Hematopoietic multipotent progenitor cell treated with erythropoietin and hydrocortisone succinate and interleukin-3 and kit ligand, for 17 days (in vitro differentiated cells): Measurements from ENCODE around the gene KLHL21.
A peak's percentile ranks its signal among the peaks of the same experiment; 100 is the strongest.
"Not testable (repeated sequence)": the region's sequence is repeated elsewhere in the genome, so short reads cannot be mapped to it uniquely, and the experiment has no call there.

Experiments
- DNase-seq: peaks from one replicate; pipeline ENCODE4 v3.0.0-alpha.2; 2015; ENCODE audit warnings: low spot score

Gene KLHL21

DNA sequence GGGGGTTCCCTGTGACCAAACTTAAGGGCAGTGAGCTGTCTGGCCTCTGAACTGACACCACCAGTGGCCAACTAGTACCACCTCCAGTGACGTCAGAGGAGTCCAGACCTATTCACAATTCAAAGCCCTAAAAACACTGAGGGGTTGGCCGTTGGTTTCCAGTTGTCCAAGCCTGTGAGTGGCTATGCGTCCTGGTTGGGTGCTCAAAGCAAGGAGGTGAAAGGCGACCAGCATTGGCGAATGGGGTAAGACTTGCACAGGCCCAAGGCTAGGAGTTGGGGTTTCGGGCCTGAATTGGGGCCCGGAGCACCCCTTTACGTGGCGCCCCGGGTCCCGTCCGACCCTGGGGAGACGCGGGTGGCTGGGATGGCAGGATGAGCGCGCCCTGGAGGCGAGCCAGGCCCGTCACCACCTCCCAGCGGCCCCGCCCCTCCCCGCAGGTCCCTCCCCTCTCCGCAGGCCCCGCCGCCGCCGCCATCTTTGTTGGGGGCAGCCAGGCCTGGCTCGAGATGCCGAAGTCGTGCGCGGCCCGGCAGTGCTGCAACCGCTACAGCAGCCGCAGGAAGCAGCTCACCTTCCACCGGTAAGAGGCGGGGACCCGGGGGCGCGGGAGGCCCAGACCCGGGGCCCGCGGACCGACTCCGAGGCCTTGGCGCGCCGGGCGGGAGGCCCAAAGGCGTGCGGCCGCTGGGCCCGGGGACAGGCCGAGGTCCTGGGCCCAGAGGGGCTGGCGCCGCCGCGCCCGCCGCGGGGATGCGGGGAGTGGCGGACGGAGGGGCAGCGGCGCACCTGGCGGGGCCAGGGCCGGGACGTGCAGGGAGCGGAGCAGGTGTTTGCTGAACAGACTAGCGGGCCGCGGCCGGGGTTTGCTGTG, 22.3 kb upstream of the KLHL21 start, which contains the start of gene THAP3:
Gene THAP3, plus strand, starts transcription at position 159 of the 874 bp plus-strand sequence. Its CDS starts 351 bp downstream, at position 510.
- peak; percentile 88 for DNase-seq

DNA sequence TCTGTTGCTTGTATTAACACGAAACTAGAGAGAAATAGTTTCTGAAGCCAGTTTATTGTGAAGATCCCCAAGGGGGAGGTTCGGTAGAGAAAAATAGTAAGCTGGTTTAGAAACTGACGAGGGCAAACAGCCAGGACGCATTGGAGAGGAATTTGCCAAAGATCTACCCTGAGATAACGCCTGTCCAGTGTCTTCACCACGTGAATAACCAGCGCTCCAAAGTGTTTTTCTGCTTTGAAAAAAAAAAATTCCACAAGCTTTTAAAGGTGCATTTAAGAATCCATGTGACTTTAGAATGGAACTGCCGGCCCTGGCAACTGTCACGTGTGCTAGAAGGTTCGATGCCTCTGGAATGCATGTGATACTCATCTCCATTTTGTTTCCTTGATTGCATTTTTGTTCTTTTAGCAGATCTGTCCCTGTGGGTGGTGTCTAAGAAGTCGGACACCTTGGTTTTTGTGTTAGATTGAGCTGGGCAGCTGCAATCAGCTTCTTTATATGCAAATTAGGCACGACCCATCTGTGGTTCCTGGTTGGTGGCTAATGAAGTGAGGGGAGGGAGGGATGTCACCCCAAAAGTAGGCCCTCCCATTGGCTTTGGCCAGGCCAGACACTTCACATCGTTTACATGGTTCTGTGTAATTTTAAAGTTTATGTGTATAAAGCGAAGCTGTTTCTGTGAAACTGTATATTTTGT, 20.7 kb upstream of the KLHL21 start:
- DNase-seq, result no peak

DNA sequence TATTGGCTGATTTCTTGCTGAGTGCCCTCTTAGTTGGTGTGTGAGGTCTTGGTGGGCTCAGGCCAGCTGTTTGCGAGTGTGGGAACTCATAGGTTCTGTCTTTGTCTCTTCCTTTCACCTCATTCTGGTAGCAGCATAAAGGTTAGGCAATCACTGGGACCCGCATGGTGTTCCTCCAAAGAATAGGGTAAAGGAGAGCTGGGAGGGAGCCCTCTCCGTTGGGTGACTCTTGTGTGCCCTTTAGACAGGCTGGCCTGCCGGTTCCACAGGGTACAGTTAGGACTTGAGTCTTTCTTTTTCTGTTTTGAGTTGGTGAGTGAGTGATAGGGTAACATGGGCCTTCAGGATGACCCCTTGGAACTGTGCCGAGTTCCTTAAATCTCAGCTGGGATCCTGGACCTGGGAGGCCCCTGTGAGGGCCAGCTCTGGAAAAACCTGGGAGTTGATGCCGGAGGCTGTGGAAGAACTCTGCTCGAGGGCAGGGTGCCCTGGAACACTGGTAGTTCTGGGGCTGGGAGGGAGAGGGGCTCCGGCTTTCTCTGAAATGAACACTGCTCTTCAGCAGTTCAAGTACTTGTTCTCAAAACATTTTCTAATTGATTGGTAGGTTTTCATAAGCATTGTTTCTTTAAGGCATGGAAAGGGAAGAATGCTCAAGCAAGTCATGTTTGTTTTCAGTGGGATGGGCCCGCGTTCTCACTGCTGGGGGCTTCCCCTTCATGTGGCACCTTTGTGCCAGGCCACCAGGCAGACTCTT, 19.9 kb upstream of the KLHL21 start:
- DNase-seq, result no peak

DNA sequence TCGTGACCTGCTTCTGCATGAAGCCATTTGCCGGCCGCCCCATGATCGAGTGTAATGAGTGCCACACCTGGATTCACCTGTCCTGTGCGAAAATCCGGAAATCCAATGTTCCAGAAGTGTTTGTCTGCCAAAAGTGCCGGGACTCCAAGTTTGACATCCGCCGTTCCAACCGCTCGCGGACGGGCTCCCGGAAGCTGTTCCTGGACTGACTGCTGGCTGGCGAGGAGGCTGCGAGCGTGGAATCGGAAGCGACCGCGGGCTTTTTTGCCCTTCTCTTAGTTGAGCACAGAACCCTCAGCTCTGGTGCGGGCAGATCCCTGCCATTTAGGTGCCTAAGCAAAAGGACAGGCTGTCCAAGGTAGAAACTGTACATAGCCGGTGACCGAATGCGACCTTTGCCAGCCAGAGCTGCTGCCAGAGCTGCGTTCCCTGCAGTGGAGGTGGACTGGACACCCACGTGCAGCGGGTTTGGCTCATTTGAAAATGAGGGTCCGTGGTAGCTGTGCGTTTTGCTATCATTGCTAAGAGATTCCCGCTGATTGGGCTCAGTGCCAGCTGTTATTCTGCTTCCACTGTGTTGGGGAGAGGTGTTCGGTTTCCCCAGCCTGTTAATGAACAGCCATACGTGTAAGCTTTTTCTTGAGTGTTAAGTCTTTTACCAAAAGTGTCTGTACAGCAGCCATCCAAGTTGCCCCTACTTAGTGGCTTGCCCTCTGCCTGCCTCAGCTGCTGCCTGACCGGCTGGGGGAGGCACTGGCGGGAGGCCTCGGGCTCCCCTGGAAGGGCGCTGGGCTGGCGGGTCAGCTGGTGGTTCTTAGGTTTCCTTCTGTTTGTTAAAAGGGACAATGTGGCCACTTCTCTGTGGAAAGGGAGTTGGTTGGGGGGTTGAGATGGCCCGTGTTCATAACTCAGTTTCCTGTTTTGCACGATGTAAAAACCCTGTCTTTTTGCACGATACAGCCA, 19.0 kb upstream of the KLHL21 start:
- no peak for DNase-seq

DNA sequence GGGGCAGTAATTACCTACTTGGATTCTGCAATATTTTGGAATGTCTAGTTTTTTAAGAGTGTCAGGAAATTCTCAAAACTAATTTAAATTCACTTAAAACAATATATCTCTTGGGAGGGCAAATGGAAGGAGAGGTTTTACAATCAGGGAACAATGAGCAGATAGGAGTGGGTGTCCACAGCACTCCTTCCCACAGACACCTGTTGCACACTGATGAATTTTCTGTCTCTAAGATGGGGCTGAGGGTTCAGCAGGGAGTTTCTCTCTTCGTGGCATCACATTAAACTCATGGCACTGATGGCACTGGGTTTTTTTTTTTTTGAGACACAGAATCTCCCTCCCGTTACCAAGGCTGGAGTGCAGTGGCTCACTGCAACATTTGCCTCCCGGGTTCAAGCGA, 16.4 kb upstream of the KLHL21 start:
- no peak for DNase-seq

DNA sequence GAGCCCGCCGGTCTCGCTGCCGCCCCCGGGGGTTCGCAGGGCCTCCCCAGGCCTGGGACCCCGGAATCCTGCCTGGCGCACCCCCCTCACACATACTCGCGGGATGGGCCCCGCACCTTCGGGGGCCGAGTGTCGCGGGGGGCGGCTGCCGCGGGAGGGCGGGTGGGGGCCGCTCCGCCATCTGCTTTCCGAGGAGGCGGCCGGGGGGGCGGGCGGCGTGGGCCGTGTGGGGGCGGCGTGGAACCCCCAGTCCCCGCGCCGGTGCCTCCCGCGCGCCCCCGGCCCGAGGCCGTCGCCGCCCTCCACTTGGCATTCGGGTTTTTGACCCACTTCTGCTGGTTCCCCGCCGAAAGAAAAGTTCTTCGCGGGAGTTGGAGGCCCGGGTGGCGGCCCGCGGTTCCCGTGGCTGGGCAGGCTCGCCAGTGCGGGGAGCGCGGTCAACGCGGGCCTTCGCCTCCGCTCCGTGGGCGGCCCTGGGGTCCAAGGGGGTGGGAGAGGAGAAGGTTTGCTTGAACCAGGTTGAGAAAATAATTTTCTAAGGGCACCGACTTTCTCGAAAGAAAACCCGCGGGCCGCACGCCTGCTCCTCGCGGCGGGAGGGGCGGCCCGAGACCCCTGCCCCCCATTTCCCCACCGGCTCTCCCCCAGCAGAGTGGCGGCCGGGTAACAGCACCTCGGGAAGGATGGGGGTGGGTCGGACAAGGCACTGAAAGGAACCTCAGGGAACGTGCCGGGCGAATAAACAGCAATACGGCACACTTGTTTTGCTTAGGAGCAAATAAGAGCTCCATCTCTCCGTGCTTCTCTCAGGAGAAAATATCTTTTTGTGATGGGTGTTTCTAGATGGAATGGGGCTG, 12.5 kb upstream of the KLHL21 start:
- no peak for DNase-seq

DNA sequence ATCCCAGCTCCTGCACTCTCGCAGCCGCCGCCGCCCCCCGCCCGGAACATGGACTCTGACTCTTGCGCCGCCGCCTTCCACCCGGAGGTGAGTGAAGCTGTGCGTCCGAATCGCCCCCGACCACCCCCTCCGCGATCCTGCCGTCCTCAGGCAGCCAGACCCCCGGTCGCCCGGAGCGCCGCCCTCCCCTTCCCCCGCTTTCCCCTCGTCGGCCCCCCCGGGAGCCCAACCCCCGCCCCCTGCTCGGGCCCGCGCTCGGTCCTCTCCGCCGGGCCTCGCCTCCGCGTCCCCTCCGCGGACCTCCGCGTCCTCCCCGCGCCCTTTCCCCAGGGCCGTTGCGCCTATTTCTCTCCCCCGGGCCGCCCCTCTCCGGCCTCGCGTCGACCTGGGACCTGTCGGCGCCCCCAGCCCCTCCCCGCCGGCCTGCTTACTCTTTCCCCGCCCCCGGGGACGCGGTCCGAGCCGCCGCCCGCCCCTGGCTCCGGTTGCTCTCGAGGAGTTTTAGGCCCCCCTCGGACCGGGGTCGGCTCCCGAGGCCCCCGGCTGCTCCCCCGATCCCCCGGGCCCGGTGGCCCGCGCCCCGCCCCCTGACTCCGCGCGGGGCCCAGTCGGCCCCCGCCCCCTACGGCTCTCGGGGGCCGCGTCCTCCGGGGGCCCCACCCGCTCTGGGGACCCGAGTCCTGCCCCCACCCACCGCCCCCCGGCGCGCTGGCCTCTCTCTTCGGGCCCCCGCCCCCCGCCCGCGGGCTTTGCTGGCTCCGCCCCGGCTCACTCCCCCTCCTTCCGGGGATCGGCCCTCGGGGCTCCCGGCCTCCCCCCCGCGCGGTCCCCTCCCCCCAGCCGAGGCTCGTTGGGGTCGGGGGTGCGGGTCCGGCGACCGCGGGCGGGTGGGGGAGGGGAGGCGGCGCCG, 11.6 kb upstream of the KLHL21 start:
- DNase-seq, result peak; percentile 58

DNA sequence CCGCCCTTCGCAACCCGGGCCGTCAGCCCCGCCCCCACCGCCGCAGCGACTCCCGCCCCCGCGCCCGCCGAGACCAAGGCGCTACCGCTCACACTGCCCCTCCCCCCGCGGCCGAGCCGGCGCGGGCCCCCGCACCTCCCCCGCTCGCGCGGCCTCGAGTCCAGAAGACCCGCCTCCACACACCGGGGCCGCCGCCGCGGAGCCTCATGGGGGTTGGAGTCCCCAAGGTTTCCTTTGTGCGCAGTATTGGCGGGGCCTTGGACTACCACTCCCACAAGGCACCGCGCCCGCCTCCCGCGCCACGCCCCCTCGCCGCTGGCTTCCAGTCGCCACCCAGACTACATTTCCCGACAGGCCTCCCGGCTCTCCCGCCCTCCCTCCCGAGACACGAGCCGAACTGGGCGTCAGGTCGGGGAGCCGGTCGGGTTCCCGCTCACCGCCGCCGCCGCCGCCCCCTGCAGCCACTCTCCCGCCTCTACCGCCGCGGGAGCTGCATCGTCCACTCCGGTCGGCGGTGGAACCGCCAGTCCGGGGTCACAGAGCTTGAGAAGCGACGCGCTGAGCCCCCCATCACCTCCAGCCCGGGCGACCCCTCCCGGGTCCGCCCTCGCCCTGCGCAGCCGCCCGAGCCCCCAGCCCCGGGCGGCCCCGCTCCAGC, 10.8 kb upstream of the KLHL21 start, which contains the start of gene PHF13:
Gene PHF13, plus strand, starts transcription at position 371 of the 658 bp plus-strand sequence. CDS start 336 bp downstream, outside the sequence.
- peak; percentile 99 for DNase-seq

DNA sequence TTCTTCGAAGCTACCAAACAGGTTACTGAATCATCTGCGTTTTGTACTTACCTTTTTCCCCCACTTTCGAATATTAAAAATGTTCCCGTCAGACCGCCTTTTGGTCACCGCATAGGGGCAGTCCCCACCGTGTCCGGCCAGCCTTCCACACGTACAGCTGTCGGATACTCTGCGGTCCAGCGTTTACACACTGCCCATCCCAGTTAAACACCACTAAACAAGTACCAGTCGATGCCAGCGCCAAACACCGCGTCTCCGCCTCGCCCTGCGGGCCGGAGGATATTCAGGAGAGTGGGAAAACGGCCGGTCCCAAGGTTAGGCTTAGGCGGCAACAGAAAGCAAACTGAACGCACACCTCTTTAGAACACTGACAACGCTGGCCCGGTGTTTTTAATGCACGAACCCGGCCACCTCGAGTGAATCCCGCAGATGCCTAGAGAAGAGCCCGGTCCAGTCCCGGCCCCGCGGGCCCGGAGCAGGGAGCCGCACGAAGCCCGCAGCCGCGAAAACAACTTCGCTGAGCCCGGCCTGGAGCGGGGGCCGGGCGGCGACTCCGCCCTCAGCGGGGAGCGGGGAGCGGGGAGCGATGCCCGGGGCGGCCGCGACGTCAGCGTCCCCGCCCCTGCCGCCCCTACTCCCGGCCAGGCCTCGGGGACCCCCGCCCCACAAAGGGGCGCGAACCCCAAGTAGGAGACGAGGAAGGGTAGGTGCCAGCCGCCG, 10.1 kb upstream of the KLHL21 start:
- no peak for DNase-seq

DNA sequence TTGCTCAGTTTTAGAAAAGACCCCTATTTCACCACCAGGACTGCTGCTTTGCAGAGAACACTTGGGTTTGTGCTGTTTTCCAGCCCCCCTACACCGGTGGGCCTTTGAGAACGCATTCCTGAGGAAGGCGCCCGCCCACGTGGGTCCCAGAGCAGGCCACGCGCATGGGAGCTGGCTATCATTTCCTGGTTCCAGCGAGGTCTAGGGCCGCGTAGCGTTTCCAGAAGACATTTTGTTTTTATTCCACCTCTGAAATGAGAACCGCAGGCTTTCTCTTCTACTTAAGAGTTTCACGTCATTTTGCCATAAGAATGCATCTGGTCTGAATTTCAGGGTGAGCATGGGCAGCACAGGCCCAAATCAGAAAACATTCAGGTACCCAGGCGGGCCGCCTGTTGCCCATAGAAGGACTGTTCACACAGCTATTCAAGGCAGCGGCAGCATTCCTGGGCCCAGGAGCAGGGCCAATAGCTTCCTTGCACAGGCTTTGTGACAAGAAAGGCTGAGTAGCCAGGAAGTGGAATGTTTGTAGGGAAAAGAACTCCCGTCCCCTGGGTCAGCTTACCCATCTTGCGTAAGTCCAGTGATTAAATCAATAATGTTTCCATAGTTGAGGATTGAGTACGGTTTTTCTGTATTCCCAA, 1.4 kb upstream of the KLHL21 start:
- DNase-seq, result no peak

DNA sequence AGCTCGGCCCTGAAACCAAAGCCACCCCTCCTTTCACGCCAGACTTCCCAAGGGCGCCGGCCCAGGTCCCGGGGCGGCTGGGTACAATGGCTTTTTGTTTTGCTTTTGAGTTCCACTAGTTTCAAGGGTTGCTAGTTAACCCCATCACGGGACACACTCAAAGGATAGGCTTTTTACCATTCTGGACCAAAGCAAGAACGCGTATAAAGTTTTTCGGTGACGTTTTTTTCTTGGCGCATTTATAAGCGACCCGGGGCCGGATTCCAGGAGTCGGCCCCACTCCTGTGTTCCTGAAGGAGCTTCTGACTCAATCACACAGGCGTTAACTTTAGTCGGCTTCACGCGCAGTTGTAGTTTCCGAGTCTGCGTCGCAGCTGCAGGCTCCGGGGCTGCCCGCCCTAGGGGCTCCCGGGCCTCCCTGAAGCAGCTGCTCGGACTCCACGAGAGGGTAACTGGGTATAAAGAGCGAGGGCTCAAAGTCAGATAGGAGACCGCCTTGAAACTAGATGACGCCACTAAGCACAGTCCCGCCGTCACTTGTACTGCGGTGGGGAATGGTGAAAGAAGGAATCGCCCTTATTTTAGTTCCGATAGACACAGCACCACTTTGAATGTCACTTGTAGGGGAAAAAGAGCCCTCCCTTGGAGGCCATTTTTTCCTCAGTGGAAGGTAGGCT, 707 bp upstream of the KLHL21 start:
- DNase-seq, result peak; percentile 80

DNA sequence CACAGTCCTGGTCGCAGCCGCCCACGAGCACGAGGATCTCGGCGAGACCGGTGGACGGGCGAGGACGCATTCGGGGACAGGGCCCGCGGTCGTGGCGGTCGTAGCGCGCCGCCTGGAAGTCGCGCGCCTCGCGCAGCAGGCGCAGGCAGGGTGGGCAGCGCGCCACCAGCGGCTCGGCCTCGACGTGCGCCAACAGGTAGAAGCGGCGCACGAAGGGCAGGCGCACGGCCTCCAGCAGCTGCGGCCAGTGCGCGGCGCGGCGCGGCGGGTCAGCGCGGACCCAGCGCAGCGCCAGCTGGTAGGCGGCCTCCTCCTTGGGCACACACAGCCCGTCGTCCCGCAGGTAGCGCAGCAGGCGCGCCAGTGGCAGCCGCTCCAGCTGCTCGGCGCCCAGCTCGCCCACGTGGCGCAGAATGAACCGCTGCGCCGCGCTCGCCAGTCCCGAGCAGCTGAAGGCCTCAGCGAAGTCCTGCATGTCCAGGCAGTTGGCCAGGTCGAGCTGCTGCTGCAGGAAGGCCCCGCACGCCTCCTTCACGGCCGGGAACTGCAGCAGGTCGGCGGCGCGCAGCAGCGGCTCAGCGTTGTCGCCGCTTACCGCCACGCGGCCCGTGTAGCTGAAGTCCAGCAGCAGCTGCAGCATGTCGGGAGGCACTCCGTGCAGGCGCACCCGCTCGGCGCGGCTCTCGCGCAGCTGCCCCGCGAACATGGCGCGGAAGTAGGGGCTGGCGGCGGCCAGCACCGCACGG, 573 bp downstream of the KLHL21 start:
- peak; percentile 75 for DNase-seq

DNA sequence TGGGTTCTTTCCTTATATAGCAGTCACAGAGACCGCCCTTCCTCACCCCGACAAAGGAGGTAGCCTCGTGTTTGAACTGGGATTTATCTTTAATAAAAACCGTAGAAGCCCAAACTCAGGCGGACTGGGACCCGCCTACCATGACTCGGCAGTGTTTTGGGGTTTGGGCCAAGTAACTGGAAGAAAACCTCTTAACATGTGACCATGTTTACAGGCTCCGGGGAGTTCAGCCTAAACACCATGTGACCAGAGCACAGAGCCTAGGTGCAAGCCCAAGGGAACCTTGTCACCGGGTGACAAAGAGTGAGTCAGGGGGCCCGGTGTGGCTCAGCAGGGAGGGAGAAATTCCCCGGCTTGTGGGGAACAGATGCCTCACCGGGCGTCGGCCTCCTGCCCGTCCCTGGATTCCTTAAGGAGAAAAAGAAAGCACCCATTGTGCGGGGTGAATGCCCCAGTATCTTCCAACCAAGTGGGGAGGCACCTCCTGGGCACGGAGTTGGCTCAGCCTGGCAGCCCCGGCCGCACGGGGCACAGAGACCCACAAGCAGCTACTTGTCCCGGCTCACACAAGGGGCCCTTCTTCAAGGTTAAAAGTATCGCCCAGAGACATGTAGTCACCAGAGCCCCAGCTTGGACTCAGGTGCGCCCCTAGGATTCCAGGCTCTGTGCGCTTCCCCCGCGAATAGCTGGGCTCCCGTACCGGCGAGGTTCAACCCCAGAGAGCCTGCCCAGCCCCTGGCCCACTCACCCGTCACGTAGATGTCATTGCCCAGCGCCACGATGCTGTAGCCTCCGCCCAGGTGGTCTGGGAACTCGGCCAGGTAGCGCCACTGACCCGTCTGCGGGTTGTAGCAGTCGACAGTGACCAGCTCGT, 1.4 kb downstream of the KLHL21 start:
- DNase-seq, result peak; percentile 99

DNA sequence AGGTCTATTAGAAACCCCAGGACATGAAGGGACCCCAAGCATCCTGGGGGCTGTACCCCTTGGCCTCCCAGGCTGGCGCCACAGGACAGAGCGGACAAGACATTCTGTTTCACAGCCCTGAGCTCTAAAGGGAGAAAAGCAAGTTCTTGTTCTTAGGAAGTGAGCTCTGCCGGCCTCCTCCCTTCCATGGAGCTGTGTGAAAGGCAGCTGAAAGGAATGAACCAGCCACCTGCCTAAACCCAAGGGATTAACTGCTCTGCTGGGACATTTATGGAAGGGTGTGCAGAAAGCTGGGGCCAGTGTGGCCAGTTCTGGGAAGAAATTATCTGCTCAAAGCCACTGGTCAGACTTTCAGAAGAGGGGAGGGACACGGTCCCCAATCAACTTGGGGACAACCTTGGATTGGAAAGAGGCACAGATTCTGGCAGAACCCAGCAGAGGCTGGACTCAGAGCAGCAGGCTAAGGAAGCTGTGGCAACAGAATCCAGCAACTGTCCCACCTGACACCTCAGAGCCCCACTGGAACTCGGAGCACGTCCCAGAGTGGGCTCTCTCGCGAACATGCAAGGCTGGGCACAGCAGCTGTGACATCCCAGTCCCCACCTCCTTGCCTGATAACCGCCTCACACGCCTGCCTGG, 2.1 kb downstream of the KLHL21 start:
- DNase-seq, result no peak

DNA sequence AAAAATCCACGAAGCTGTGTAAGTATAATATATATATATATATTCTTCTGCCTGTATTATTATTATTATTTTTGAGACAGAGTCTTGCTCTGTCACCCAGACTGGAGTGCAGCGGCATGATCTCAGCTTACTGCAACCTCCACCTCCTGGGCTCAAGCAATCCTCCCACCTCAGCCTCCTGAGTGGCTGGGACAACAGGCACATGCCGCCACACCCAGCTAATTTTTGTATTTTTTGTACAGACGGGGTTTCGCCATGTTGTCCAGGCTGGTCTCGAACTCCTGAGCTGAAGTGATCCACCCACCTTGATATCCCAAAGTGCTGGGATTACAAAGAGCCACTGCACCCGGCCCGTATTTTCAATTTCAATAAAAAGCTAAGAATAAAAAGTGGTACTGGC, 2.7 kb downstream of the KLHL21 start:
- DNase-seq, result not testable (repeated sequence)
